ENCODE measurements around the gene INSL3.
"Not testable (repeated sequence)": the region's sequence is repeated elsewhere in the genome, so short reads cannot be mapped to it uniquely, and the experiment has no call there.

GRCh38 chr19:17798599-17798998 lies 22.7 kb downstream of the INSL3 start:
- TF ChIP-seq CTCF, WIZ (CRISPR knock-in tag; IDR thresholded peaks at IDR 0.05): not testable (repeated sequence)
